HG03460 (cell line): ENCODE measurements around the gene PLEKHG4.

Source experiments
- ATAC-seq: cut with Tn5 transposase; IDR thresholded peaks from one replicate; pipeline ENCODE4 v1.9.1; 2021; ENCODE audit not compliant: unreplicated experiment

PLEKHG4 gene

GRCh38 chr16:67244387-67245185, 34.7 kb upstream of the PLEKHG4 start:
- peak; percentile 47 for ATAC-seq

- ATAC-seq = no peak
Observed at GRCh38 chr16:67245186-67245585, 34.1 kb upstream of the PLEKHG4 start.

GRCh38 chr16:67245674-67246080, 33.7 kb upstream of the PLEKHG4 start:
- ATAC-seq = no peak

GRCh38 chr16:67246081-67246755, 33.1 kb upstream of the PLEKHG4 start:
- peak; percentile 24 for ATAC-seq

- ATAC-seq = peak; percentile 21
Observed at GRCh38 chr16:67246756-67247191, 32.6 kb upstream of the PLEKHG4 start.

GRCh38 chr16:67247192-67248072, 31.9 kb upstream of the PLEKHG4 start, which contains the start of gene FHOD1:
Gene FHOD1, minus strand, starts transcription at chr16:67247481. Its CDS starts 71 bp downstream, at chr16:67247410.
- ATAC-seq = peak; percentile 47

GRCh38 chr16:67248073-67248400, 31.3 kb upstream of the PLEKHG4 start:
- no peak for ATAC-seq

- no peak for ATAC-seq
Observed at GRCh38 chr16:67248401-67249177, 30.7 kb upstream of the PLEKHG4 start, which contains the start of gene SLC9A5. Gene SLC9A5, plus strand, starts transcription at chr16:67248979. Its CDS starts 36 bp downstream, at chr16:67249015.

- ATAC-seq = no peak
Observed at GRCh38 chr16:67249178-67250044, 29.9 kb upstream of the PLEKHG4 start.

GRCh38 chr16:67250045-67250327, 29.3 kb upstream of the PLEKHG4 start:
- no peak for ATAC-seq

GRCh38 chr16:67252609-67253497, 26.5 kb upstream of the PLEKHG4 start:
- ATAC-seq = no peak

GRCh38 chr16:67254801-67255552, 24.4 kb upstream of the PLEKHG4 start:
- no peak for ATAC-seq

GRCh38 chr16:67255553-67256221, 23.6 kb upstream of the PLEKHG4 start:
- no peak for ATAC-seq

- ATAC-seq = no peak
Observed at GRCh38 chr16:67256701-67257230, 22.6 kb upstream of the PLEKHG4 start.

- ATAC-seq = no peak
Observed at GRCh38 chr16:67257486-67258160, 21.7 kb upstream of the PLEKHG4 start.

GRCh38 chr16:67258161-67258835, 21.0 kb upstream of the PLEKHG4 start:
- ATAC-seq = no peak
